PC-3 (cell line): Measurements from ENCODE around the gene ATP5PB. TPM values are rescaled to one million over a fixed set of nuclear protein-coding genes. Genes with fewer than 3 reads are reported as not detected.

ENCODE experiments used
- ATAC-seq: fragments of 200-7000 bp; cut with Tn5 transposase; 2 replicates; pipeline ENCODE4 v1.9.1; 2020; ENCODE audit warnings: mild to moderate bottlenecking, moderate library complexity
- BruUV-seq: library from RNA; stranded (reverse); fragments of 400-500 nt; replicated peaks from 2 replicates; lab custom pipeline; 2021; lab: Mats Ljungman, UMichigan
- CTCF ChIA-PET: fragments of 300-600 bp; sonication (Branson Sonifier 250); formaldehyde crosslinking; loops from one replicate; lab custom pipeline; 2022; ENCODE audit warnings: antibody characterized with exemption; lab: Charles Lee
- POLR2A ChIA-PET: fragments of 300-600 bp; sonication (Branson Sonifier 250); formaldehyde crosslinking; loops from one replicate; lab custom pipeline; 2022; ENCODE audit warnings: antibody characterized with exemption; ENCODE audit not compliant: unreplicated experiment; lab: Charles Lee
- DNase-seq: peaks from one replicate; pipeline ENCODE4 v3.0.0-alpha.2; 2015
- H2AFZ ChIP-seq: fragments of 300-600 bp; sonication (generic); 2 replicates; pipeline ENCODE4 v1.6.0; 2016; ENCODE audit warnings: antibody characterized with exemption, low read length
- H3F3A ChIP-seq: fragments of 300-600 bp; sonication (generic); one replicate; pipeline ENCODE4 v1.6.0; 2017; ENCODE audit warnings: antibody characterized with exemption, low read length, control low read depth, mild to moderate bottlenecking; ENCODE audit not compliant: unreplicated experiment
- H3K27ac ChIP-seq: fragments of 300-600 bp; sonication (generic); 2 replicates; pipeline ENCODE4 v1.5.1; 2016; ENCODE audit warnings: mild to moderate bottlenecking, low read length
- H3K27me3 ChIP-seq: fragments of 300-600 bp; sonication (generic); 2 replicates; pipeline ENCODE4 v1.6.1; 2016; ENCODE audit warnings: low read length, mixed read lengths
- H3K36me3 ChIP-seq: fragments of 300-600 bp; sonication (generic); 2 replicates; pipeline ENCODE4 v1.6.1; 2016; ENCODE audit warnings: low read depth, mixed run types, low read length, mixed read lengths
- H3K4me1 ChIP-seq: fragments of 300-600 bp; sonication (generic); 2 replicates; pipeline ENCODE4 v1.5.1; 2016; ENCODE audit warnings: low read length; ENCODE audit not compliant: insufficient read depth
- H3K4me2 ChIP-seq: fragments of 300-600 bp; sonication (generic); 2 replicates; pipeline ENCODE4 v1.6.0; 2016; ENCODE audit warnings: low read length
- H3K4me3 ChIP-seq: fragments of 300-600 bp; sonication (generic); 2 replicates; pipeline ENCODE4 v1.5.1; 2016; ENCODE audit warnings: mild to moderate bottlenecking, low read length, mixed read lengths
- H3K79me2 ChIP-seq: fragments of 300-600 bp; sonication (generic); 2 replicates; pipeline ENCODE4 v1.6.1; 2017; ENCODE audit warnings: low read length, mixed read lengths
- H3K9ac ChIP-seq: fragments of 300-600 bp; sonication (generic); 2 replicates; pipeline ENCODE4 v1.6.0; 2016; ENCODE audit warnings: mild to moderate bottlenecking, low read length
- H3K9me2 ChIP-seq: fragments of 300-600 bp; sonication (generic); replicated peaks from 2 replicates; pipeline ENCODE4 v1.6.1; 2016; ENCODE audit warnings: mixed run types, low read length, mixed read lengths
- H3K9me3 ChIP-seq: fragments of 300-600 bp; sonication (generic); 2 replicates; pipeline ENCODE4 v1.6.1; 2016; ENCODE audit warnings: low read length, mixed read lengths
- H4K20me1 ChIP-seq: fragments of 300-600 bp; sonication (generic); 2 replicates; pipeline ENCODE4 v1.6.1; 2016; ENCODE audit warnings: low read length, mixed read lengths
- EZH2 ChIP-seq: fragments of 300-600 bp; sonication (generic); IDR thresholded peaks from one replicate; pipeline ENCODE4 v1.6.1; 2017; ENCODE audit warnings: antibody characterized with exemption, mild to moderate bottlenecking, low read length; ENCODE audit not compliant: unreplicated experiment
- EZH2phosphoT487 ChIP-seq: fragments of 300-600 bp; sonication (generic); IDR thresholded peaks from 2 replicates; pipeline ENCODE4 v1.6.1; 2018; ENCODE audit warnings: mild to moderate bottlenecking, antibody characterized with exemption, low read length, borderline replicate concordance
- intact Hi-C: fragments of 100-400 bp; cut with micrococcal nuclease; formaldehyde crosslinking; loops from 2 replicates; pipeline ENCODE4 v1.9.0; 2023
- total RNA-seq: library from RNA; depleted of rRNA; stranded (reverse); fragments of >200 nt; gene quantifications from 2 replicates; pipeline ENCODE4 v1.2.3, GENCODE V29; 2014
- TF ChIP-seq, protein P1 (sequence below): fragments of 300-600 bp; sonication (generic); conservative IDR thresholded peaks from 2 replicates; pipeline ENCODE4 v1.5.1; 2017; ENCODE audit warnings: antibody characterized with exemption, low read depth, mild to moderate bottlenecking, low read length

Gene ATP5PB
- total RNA-seq, 1 experiment from 2014 or later = 612 TPM

DNA sequence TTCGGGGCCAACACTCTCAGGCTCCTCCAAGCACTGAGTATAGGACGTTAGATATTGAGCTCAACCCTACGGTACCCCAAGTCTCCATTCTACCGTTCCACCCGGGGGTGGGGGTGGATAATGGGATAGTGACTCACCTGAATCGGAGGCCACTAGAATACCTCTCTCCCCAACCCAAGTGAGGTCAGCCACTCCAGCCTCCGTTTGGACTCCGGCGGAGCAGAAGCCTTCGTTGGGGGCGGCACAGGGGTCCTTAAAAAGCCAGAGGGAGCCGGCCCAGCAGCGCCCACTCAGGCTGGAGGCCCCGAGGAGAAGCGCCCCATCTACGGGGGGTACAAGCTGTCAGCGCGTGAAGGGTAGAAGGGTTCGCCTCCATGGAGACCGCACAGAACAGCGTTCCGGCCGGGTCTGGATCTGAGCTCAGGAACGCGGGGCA lies 764 bp upstream of the ATP5PB start:
- Histone ChIP-seq H3K9me2 (no peaks in the 10 kb centered on the region), H3K4me3 (peak overlapping the region; percentile 91), H3K27ac (peak overlapping the region; percentile 5; the same call in 1 of the 2 replicates), H3K36me3 (peaks cover 39% of the 10 kb centered on the region), H3K79me2 (peaks cover 92% of the 10 kb centered on the region), H2AFZ (peak overlapping the region; percentile 51), H3F3A (no peaks in the 10 kb centered on the region), H3K9me3 (no peaks in the 10 kb centered on the region), H3K9ac (peak overlapping the region; percentile 98), H3K27me3 (no peaks in the 10 kb centered on the region), H3K4me2 (peak overlapping the region; percentile 87), H4K20me1 (peaks cover 23% of the 10 kb centered on the region; the same call in 1 of the 2 replicates), H3K4me1 (peaks cover 32% of the 10 kb centered on the region)
- DNase-seq = peak; percentile 34
- CTCF ChIA-PET = interaction anchor here (0.6 to 1.0 kb wide), 3 partner anchors 25 to 888 kb away, joined by 3 to 7 read pairs (median 4); no protein-coding TSS in a partner anchor
- peak; percentile 22 for ATAC-seq
- POLR2A ChIA-PET = interaction anchor here (0.6 to 1.0 kb wide), 3 partner anchors 26 to 717 kb away, joined by 4 to 5 read pairs (median 4); no protein-coding TSS in a partner anchor
- intact Hi-C loops = loop anchor here (5.0 kb wide), 1 partner anchor 41 kb away; no protein-coding TSS in a partner anchor
- TSS peak; percentile 32 for BruUV-seq
- TF ChIP-seq EZH2 = no peak
- TF ChIP-seq, protein P1, sequence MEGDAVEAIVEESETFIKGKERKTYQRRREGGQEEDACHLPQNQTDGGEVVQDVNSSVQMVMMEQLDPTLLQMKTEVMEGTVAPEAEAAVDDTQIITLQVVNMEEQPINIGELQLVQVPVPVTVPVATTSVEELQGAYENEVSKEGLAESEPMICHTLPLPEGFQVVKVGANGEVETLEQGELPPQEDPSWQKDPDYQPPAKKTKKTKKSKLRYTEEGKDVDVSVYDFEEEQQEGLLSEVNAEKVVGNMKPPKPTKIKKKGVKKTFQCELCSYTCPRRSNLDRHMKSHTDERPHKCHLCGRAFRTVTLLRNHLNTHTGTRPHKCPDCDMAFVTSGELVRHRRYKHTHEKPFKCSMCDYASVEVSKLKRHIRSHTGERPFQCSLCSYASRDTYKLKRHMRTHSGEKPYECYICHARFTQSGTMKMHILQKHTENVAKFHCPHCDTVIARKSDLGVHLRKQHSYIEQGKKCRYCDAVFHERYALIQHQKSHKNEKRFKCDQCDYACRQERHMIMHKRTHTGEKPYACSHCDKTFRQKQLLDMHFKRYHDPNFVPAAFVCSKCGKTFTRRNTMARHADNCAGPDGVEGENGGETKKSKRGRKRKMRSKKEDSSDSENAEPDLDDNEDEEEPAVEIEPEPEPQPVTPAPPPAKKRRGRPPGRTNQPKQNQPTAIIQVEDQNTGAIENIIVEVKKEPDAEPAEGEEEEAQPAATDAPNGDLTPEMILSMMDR = no peak
- TF ChIP-seq EZH2phosphoT487 = no peak

GRCh38 chr1:111449703-111450017 lies 396 bp downstream of the ATP5PB start:
- ChIA-PET CTCF (no interaction called here), POLR2A (no interaction called here)
- Histone ChIP-seq H3K27ac (peak overlapping the region; percentile 65), H3F3A (no peaks in the 10 kb centered on the region), H4K20me1 (peaks cover 31% of the 10 kb centered on the region; the same call in 1 of the 2 replicates), H3K9me3 (no peaks in the 10 kb centered on the region), H3K4me3 (peak overlapping the region; percentile 91), H3K36me3 (peaks cover 36% of the 10 kb centered on the region), H3K9ac (peak overlapping the region; percentile 98), H3K27me3 (no peaks in the 10 kb centered on the region), H2AFZ (peak overlapping the region; percentile 89), H3K9me2 (no peaks in the 10 kb centered on the region), H3K79me2 (peaks cover 98% of the 10 kb centered on the region), H3K4me2 (peak overlapping the region; percentile 86), H3K4me1 (peaks cover 32% of the 10 kb centered on the region)
- no peak for ATAC-seq
- DNase-seq = no peak
- intact Hi-C loops = loop anchor here (5.0 kb wide), 1 partner anchor 42 kb away; no protein-coding TSS in a partner anchor
- no TSS peak for BruUV-seq
- TF ChIP-seq EZH2phosphoT487 (no peak), EZH2 (no peak)
- TF ChIP-seq, protein P1 = no peak

- no peaks in the 10 kb centered on the region for H3K27me3 ChIP-seq
- peak overlapping the region; percentile 98 for H3K9ac ChIP-seq
- H2AFZ ChIP-seq = no peak overlapping the region
- TF ChIP-seq EZH2 (no peak), EZH2phosphoT487 (no peak)
- TF ChIP-seq, protein P1 = no peak
- POLR2A ChIA-PET = no interaction called here
- no peaks in the 10 kb centered on the region for H3F3A ChIP-seq
- no peak overlapping the region for H3K27ac ChIP-seq
- peaks cover 98% of the 10 kb centered on the region for H3K79me2 ChIP-seq
- CTCF ChIA-PET = no interaction called here
- ATAC-seq (no peak), DNase-seq (no peak)
- peak overlapping the region; percentile 91 for H3K4me3 ChIP-seq
- peak overlapping the region; percentile 86 for H3K4me2 ChIP-seq
- H3K36me3 ChIP-seq = peaks cover 36% of the 10 kb centered on the region
- intact Hi-C loops = no loop called here
- H3K9me2 ChIP-seq = no peaks in the 10 kb centered on the region
- no peaks in the 10 kb centered on the region for H3K9me3 ChIP-seq
- H4K20me1 ChIP-seq = peaks cover 35% of the 10 kb centered on the region
- peaks cover 32% of the 10 kb centered on the region for H3K4me1 ChIP-seq
- no TSS peak for BruUV-seq
These were observed 921 bp downstream of the ATP5PB start for GRCh38 chr1:111450185-111450584.
